ENCODE results near the gene SLC44A1.
A peak's percentile ranks its signal among the peaks of the same experiment; 100 is the strongest.

SLC44A1 gene

GRCh38 chr9:105438141-105438806, 193.8 kb downstream of the SLC44A1 start:
- DNase-seq = no peak

DNA sequence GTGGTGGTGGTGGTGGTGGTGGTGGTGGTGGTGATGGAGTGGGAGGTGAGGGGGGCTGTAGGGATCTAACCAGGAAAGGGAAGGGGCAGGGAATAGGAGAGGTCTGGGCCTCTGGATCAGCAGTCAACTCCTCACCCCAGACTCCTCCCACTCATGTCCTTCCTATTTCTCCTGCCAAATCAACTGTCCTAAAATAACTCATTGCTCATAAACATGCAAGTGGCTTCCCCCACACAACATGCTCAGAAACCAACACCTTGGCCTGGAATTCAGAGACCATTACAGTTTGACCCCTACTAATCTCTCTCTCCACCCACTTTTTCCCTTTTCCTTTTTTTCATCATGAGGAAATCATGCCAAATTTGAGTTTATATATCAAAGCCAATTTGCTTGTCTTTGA, 195.0 kb downstream of the SLC44A1 start:
- no peak for DNase-seq

- no peak for DNase-seq
Observed at GRCh38 chr9:105441616-105442160, 197.2 kb downstream of the SLC44A1 start.

DNA sequence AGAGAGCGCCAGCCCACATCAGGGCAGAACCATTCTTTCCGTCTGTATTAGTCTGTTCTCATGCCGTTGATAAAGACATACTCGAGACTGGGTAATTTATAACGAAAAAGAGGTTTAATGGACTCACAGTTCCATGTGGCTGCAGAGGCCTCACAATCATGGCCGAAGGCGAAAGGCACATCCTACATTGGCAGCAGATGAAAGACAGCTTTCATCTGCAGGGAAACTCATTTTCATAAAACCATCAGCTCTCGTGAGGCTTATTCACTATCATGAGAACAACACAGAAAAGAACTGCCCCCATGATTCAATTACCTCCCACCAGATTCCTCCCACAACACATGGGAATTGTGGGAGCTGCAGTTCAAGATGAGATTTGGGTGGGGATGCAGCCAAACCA, 198.7 kb downstream of the SLC44A1 start:
- DNase-seq = no peak

GRCh38 chr9:105444130-105444529, 199.7 kb downstream of the SLC44A1 start:
- DNase-seq = no peak

DNA sequence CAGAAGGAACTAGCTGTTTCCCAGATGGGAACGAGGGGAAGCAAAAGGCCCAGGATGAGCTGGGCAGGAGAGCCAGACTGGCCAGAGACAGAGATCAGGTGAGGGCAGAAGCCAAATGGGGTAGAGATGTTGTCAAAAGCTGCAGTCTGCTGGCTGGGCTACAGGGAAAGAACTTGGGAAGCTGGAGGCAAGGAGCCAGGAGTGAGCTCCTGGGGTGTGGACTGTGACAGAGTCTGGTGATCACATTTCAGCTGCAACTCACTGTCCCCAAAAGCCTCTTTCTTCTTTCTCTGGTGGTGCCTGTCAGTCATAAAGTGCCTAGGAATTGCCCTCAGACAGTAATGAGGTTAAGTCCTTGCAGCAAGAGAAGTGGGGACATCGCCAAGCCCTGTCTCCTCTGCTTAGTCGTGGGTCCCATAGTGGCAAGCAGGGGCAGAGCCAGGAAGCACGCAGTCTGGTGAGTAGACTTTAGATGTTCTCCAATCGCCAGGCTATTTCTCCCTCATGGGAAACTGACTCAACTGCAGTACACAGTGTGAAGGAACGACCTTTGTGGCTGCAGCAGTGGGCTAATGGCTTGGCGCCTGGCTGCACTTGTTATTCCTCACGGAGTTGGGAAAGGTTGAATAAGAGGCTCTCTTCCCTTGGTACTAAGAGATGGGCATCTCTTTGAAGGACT, 200.9 kb downstream of the SLC44A1 start:
- DNase-seq = no peak

DNA sequence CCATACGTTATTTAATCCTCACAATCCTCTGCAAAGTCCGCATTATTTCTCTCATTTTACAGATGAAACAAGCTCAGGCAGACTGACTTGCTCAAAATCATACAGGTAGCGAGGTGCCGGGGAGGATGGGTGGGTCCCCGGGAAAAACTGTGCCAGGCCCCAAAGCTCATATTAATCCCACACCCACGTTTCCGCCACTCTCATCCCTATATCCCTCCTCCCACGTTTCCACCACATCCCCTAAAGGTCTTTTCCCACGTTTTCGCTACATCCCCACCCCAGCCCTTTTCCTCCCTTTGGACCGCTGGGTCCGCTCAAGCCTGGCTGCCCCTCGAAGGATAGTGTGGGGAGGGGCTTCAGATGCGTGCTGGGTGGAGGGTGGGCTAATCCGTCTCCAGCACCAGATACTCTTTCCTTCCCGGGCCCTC, 202.9 kb downstream of the SLC44A1 start:
- no peak for DNase-seq

- DNase-seq = peak; percentile 81
Observed at GRCh38 chr9:105447814-105448812, 203.7 kb downstream of the SLC44A1 start, which contains the start of gene FSD1L. FSD1L (plus strand) TSS chr9:105448034; CDS start chr9:105448221, 187 bp downstream.

- DNase-seq = no peak
Observed at GRCh38 chr9:105449081-105449480, 204.6 kb downstream of the SLC44A1 start.

DNA sequence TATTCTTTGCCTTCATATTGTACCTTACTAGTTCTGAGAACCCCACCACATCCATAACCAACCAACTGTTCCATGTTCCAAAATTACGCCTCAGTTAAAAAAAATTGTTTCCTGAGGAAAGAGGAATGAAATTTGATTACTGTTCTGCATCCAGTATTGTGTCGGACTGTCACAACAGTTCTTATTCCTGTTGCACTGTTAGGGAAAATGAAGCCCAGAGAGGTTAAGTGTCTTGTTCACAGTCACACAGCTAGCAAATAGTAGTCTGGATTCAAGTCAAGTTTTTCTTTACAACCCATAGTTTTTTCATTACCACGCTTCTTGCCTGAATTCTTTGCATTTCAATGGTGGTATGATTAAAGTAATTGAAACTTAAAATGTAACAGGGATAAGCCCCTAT, 207.7 kb downstream of the SLC44A1 start:
- DNase-seq = no peak

GRCh38 chr9:105455836-105456475, 211.5 kb downstream of the SLC44A1 start:
- DNase-seq = no peak

GRCh38 chr9:105457560-105458294, 213.3 kb downstream of the SLC44A1 start:
- no peak for DNase-seq

- no peak for DNase-seq
Observed at GRCh38 chr9:105458404-105458803, 214.0 kb downstream of the SLC44A1 start.

GRCh38 chr9:105459336-105459735, 214.9 kb downstream of the SLC44A1 start:
- no peak for DNase-seq

DNA sequence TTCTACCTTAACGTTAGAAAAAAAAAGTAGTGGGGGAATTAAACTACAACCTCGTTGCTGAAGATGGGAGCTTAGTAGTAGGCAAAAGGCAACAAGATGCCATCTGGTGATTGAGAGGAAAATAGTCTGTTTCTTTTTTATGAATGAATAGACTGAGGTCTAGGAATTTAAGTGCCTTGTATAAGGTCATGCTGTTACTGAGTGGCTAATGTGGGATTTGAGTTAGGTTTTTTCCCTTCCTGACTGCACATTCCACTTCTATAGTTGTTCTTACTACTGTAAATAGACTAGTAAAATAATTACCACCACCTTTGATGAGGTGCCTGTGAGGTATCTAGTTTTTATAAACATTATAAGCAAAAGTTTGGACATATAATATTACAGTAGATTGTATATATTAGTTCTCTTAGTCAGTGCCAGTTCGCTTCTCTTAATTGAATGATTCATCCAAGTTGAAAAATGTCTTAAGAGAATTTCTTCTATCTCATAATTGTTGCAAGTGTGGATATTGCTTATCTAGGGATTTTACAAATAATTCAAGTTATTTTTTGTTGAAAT, 222.5 kb downstream of the SLC44A1 start:
- no peak for DNase-seq

DNA sequence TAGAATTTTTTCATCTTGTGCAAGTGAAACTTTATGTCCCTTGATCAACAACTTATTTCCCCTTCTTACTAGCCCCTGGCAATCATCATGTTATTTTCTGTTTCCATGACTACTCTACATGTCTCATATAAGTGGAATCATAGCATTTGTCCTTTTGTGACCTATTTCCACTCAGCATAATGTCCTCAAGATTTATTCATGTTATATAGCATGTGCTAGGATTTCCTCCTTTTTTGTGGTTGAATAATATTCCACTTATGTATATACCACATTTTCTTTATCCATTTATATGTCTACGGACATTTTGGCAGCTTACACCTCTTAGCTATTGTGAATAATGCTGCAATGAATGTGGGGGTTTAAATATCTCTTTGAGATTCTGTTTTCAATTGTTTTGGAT, 224.4 kb downstream of the SLC44A1 start:
- no peak for DNase-seq

- no peak for DNase-seq
Observed at GRCh38 chr9:105473221-105473620, 228.8 kb downstream of the SLC44A1 start.

DNA sequence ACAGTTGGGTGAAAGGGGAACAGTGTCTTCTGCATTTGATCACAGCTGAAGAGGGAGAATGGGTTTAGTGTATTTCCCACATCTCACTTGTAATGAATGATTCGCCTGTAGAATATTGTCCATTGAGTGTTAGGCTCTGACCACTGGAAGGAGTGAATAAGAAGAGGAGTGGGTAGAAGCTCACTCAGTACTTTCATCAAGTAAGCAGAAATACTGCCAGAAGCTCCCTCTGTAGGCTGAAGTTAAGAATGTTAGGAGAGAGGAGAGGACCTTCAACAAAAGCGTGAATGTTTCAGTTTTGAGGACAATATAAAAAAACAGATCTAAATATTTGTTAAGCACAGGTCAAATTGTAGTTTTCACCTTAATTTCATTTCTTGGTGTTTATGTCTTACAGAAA, 230.9 kb downstream of the SLC44A1 start:
- no peak for DNase-seq

DNA sequence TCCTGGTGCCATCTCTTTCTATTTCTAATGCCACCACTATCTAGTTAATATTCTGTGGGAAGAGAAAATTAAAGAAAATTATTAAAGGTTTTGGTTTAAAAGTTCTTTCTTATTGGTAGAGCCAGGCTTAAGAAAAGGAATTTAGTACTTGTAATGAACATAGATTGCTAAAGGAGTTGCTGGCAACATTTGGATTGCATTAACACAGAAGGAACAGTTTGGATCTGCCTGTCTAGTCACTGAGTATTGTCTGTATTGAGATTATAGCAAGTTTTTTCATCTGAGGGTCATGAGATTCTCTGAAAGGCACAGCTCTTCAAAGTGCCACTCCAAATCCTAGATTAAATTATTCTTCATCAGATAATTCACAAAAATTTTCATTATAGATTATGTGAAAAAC, 235.4 kb downstream of the SLC44A1 start:
- DNase-seq = no peak

DNA sequence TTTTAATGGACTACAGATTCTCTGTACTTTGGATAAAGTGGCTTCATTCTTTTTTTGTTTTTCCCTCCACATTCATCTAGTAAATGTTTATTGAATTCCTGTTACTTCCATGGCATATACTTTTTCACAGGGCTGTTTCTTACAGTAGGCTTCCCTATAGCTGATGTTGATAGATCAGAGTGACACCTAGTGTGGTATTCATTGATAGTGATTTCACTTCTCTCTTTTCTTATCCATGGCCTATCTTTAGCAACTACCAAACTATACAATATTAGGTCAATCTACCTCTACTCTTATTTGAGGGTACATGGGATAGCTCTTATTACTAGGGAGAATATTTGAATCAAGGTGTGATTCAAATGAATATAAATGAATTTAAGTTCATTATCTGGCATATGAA, 239.2 kb downstream of the SLC44A1 start:
- no peak for DNase-seq

DNA sequence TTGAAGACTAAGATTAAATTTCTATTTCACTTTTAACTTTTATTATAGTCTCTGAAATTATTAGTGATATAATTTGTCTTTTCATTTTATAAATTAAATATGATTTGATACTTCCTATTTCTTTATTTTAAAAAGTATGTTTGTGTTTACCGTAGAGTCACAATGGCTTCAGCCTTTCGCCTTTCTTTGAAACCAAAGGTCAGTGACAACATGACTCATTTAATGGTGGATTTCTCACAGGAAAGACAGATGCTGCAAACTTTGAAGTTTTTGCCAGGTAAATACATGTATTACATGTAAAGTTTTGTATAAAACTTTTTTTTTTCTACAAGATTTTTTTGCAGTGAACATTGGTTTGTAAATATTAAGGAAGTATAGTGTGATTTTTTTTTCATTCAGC, 239.8 kb downstream of the SLC44A1 start:
- no peak for DNase-seq

DNA sequence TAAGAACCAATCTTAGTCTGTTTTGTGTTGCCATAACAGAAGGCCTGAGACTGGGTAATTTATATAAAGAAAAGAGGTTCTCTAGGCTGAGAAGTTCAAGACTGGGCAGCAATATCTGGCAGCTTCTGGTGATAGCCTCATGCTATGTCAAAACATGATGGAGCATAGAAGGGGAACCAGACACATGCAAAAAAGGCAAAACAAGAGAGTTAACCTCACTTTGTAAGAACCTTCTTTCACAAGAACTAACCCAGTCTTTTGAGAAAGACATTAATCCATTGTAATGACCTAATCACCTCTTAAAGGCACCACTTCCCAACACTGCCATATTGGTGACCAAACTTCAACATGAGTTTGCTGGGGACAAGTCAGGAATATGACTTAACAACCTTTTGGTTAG, 240.7 kb downstream of the SLC44A1 start:
- DNase-seq = no peak

Data from NK-92 treated with Interleukin-12 subunit alpha and Interleukin-12 subunit beta, amount 100 ng/mL, for 24 hours (cell line).